Ectodermal cell (in vitro differentiated cells): ENCODE results near the gene AHNAK.

Experiments
- H3K27ac ChIP-seq: 2 replicates; pipeline ENCODE4 v1.7.0; 2013; ENCODE audit warnings: mild to moderate bottlenecking, low read depth, low read length; ENCODE audit not compliant: insufficient read depth, poor library complexity, severe bottlenecking
- H3K27me3 ChIP-seq: 2 replicates; pipeline ENCODE4 v1.7.0; 2013; ENCODE audit warnings: mild to moderate bottlenecking, low read length; ENCODE audit not compliant: insufficient read depth, control insufficient read depth, poor library complexity, severe bottlenecking
- H3K36me3 ChIP-seq: one replicate; pipeline ENCODE4 v1.7.0; 2013; ENCODE audit warnings: low read length; ENCODE audit not compliant: control insufficient read depth, insufficient read depth
- H3K4me1 ChIP-seq: one replicate; pipeline ENCODE4 v1.7.0; 2013; ENCODE audit warnings: low read length; ENCODE audit not compliant: control insufficient read depth, insufficient read depth
- H3K4me3 ChIP-seq: 2 replicates; pipeline ENCODE4 v1.7.0; 2013; ENCODE audit warnings: low read depth, low read length, control low read depth; ENCODE audit not compliant: insufficient read depth
- H3K9me3 ChIP-seq: 2 replicates; pipeline ENCODE4 v1.7.0; 2013; ENCODE audit warnings: mild to moderate bottlenecking, low read length, moderate library complexity; ENCODE audit not compliant: control insufficient read depth
- WGBS, 2 experiments: methylation state at CpG; one replicate each; pipeline ENCODE4 v1.1.7; 2013; ENCODE audit warnings: missing lambda C conversion rate in 2 of 2; 5-methylcytosine and 5-hydroxymethylcytosine counted together

The AHNAK gene

DNA sequence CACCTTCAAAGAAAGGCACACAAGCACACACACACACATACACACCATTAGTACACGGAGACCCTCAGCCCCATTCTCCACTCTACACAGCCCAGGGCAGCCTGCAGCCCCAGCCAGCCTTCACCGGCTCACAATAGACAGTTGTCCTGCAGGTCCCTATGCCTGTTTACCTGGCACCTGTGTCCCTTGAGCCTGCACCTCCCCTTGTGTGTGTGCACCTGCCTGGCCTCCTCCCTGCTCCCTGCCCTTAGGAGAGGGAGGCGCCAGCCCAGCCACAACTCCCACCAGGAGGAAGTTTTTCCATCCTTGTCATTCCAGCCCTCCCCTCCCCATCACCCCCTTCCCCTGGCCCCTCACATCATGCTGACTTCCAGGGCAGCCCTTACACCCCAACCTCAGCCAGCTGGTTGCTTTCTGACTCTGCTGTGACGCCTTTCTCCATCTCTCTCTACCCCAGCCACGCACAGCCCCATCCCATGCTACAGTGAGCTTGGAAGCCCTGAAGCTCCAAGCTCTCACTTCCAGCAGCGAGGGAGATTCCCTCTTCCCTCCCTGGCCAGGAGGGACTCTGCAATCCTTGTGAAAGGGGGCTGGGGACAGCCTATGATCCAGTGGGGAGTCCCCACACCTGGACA, 4.4 kb downstream of the AHNAK start:
- WGBS, 2 experiments: 61 to 62% methylated on average over 6 of the region's 6 CpGs
- Histone ChIP-seq H3K27ac (no peak overlapping the region), H3K36me3 (no peaks in the 10 kb centered on the region), H3K9me3 (no peaks in the 10 kb centered on the region), H3K27me3 (peaks cover 42% of the 10 kb centered on the region), H3K4me3 (peak overlapping the region; percentile 19), H3K4me1 (peaks cover 38% of the 10 kb centered on the region)

DNA sequence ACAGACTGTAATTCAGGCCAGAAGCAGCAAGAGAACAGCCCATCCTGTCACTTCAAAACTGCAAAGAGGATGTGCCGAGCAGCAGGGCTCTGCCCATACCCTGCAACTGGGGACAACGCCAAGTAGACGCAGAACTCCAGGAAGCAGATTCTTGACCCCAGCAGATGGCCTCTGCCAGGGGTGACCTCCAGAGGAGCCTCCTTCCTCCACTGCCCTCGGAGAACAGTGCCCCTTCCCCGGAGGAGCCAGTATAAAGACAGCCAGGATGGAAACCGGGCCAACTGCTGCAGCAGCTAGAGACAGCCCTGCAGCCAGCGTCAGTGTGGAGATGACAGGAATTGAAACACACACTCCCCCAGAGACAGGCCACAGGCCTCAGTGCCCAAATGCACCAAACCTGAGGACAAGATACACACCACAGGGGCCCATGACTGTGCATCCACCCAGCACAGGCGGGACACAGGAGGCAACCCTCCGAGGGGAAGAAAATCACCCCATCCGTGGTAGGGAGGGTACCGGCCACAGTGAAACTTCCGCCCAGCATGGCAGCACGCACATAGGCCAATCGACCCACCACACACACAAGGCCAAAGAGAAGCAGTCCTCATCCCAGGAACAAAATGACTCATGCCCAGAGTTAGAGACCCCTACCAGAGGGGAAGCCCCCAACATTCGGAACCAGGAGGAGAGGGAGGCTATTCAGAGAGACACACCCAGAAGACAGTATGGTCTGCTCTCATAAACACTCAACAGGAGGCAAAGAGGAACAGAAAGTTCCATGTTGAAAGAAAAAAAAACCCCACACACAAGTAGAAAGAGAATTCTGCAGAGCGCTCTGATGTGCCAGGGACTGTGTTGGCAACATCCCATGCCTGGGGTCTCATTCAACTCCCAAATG, 5.6 kb downstream of the AHNAK start:
- no peak overlapping the region for H3K4me3 ChIP-seq
- no peaks in the 10 kb centered on the region for H3K9me3 ChIP-seq
- peaks cover 33% of the 10 kb centered on the region for H3K27me3 ChIP-seq
- H3K27ac ChIP-seq: no peak overlapping the region
- H3K4me1 ChIP-seq: peaks cover 35% of the 10 kb centered on the region
- WGBS, 2 experiments: 88 to 91% methylated on average over 16 of the region's 16 CpGs
- H3K36me3 ChIP-seq: no peaks in the 10 kb centered on the region

DNA sequence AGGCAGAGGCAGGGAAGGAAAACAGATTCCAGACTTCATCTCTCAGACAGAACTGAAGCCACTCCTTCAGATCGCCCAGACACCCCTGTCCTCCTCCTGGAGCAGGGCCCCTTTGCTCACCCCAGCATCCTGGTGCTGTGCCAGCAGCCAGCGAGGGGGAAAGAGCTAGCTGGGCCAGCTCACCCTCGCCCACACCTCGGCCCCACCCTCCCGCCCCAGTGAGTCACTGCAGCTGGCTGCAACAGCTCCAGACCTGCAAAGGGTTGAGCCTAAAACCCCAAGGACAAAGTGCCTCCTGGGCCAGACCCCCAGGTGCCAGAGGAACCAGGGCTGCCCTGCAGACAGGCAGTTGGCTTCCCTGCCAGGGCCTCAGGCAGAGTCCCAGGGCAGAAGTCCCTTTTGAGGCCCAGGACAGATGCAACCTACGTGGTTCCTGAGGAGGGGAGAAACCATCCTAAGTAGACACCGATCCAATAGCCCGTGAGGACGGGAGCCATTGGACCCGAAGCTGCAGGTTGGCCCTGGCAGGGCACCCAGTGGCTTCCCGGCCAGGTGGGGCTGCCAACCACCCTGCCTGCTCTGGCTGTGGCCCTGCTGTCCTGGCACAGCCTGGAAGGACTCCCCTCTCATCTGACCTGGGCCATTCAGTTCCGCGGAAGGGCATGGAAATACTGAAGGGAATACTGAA, 7.2 kb downstream of the AHNAK start:
- H3K4me3 ChIP-seq: no peak overlapping the region
- peaks cover 6% of the 10 kb centered on the region for H3K36me3 ChIP-seq
- H3K27ac ChIP-seq: no peak overlapping the region
- no peaks in the 10 kb centered on the region for H3K9me3 ChIP-seq
- H3K4me1 ChIP-seq: peaks cover 35% of the 10 kb centered on the region
- 87 to 88% methylated on average over 13 of the region's 13 CpGs for WGBS, 2 experiments
- peaks cover 16% of the 10 kb centered on the region for H3K27me3 ChIP-seq

DNA sequence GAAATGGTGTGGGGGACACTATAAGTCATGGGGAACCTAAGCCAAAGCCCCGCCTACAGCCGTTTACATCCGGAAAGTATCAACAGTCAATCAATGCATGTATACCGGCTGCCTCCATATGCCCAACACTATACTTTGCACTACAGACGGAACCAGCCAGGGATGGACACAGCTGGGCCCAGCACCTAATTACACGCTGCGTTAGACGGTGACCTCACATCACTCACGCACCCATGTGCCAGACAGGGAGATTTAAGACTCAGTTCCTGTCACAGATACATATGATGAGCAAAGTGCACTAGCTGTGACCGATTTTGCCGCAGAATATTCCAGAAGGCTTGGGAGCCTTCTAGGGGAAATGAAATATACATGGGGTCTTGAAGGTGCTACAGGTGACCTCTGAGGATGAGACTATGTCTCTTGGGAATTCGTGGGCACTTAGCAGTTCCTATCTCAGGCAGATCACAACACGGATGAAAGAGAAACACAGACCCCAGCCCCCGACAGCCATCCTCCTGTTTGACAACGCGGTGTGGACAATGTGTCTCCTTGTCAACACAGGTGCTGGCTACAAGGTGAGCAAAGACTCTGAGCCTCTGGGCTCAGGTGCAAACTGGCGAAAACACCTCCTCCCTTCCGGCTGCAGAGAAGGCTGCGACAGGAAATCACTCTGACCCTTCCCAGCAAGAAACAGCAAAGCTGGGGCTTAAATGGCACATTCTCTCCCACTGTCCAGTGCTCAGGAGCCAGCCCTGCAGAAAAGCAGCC, 8.0 kb downstream of the AHNAK start:
- H3K4me1 ChIP-seq: peaks cover 29% of the 10 kb centered on the region
- peaks cover 9% of the 10 kb centered on the region for H3K27me3 ChIP-seq
- WGBS, 2 experiments: 93 to 94% methylated on average over 19 of the region's 19 CpGs
- H3K9me3 ChIP-seq: no peaks in the 10 kb centered on the region
- H3K36me3 ChIP-seq: peaks cover 13% of the 10 kb centered on the region
- H3K4me3 ChIP-seq: no peak overlapping the region
- no peak overlapping the region for H3K27ac ChIP-seq

DNA sequence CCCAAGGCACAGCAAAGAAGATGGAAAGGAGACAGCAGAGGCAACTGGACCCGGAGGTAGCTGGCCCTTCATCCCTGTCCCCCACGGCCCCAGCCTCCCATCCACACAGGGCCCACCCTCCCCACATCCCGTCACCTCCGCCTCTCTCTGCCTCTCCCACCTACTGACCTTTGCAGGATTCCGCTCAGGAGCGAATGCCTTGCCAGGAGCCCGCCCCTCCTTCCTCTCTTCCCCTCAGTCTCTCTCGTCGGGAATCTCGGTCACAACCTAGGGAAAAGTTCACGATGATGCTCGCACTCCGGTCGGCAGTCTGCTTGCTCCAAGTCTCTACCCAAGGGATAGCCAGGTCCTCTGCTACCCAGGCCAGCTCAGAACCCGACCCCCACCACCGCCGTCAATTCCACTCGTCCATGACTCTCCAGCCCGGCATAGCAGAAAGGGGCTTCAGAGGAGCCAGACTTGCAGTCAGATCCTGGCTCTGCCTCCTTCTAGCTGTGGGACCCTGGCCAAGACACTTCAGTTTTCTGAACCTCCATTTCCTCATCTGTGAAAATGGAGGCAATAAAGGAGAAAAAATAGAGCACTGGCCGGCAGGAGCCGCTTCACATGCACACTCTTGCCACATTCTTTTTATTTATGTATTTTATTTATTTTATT, 10.2 kb downstream of the AHNAK start:
- Histone ChIP-seq H3K36me3 (peaks cover 34% of the 10 kb centered on the region), H3K27ac (no peak overlapping the region), H3K4me3 (no peak overlapping the region), H3K27me3 (no peaks in the 10 kb centered on the region), H3K4me1 (peaks cover 9% of the 10 kb centered on the region), H3K9me3 (no peaks in the 10 kb centered on the region)
- 83 to 85% methylated on average over 19 of the region's 21 CpGs for WGBS, 2 experiments

DNA sequence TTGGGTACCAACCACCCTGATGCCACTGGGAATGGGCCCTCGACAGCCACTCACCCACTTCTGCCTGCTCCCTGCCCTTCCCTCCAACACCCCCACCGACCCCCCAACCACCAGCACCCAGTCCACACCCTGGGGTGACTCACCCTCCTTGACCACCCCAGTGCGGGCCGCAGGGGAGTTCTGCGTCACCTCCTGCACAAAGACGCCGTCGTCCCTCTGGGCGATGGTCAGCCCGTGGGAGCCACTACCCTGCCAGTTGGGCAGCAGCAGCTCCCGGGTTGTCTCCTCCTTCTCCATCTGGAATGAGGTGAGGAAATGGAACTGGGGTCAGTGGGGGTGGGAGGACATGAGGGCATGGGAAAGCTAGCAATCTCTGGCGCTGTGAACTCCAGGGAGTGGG, 10.8 kb downstream of the AHNAK start:
- peaks cover 3% of the 10 kb centered on the region for H3K4me1 ChIP-seq
- no peaks in the 10 kb centered on the region for H3K9me3 ChIP-seq
- no peaks in the 10 kb centered on the region for H3K27me3 ChIP-seq
- H3K4me3 ChIP-seq: no peak overlapping the region
- WGBS, 2 experiments: 95 to 96% methylated on average over 12 of the region's 12 CpGs
- no peak overlapping the region for H3K27ac ChIP-seq
- H3K36me3 ChIP-seq: peaks cover 40% of the 10 kb centered on the region

DNA sequence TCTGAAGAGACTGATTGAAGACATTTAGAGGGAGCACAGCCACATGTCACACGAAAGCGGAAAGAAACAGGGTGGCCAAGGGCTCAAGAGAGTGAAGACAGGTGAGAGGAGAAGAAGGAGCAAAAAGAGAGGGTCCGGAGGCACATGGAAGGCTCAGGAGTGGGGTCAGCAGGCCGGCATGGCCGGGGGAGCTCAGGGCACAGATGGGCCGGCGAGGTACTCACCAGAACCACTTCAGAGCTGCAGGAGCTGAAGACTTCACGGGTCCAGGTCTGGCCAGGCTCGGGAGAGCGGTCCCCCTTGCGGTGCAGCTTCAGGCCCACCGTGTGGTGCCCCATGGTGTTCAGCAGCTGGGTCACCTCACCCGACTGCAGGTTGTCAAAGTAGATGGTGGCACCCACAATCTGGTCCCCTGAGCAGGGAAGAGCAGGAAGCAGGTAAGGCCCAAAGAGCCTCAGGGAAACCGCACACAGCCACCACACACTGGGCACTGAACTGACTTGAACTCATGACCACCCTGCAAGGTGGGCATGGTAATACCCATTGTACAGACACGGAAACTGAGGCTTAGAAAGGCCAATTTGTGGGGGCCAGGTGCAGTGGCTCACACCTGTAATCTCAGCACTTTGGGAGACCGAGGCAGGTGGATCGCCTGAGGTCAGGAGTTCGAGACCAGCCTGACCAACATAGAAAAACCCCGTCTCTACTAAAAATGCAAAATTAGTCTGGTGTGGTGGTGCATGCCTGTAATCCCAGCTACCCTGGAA, 11.6 kb downstream of the AHNAK start:
- Histone ChIP-seq H3K36me3 (peaks cover 42% of the 10 kb centered on the region), H3K27ac (no peak overlapping the region)
- WGBS, 2 experiments: 94 to 95% methylated on average over 19 of the region's 19 CpGs

DNA sequence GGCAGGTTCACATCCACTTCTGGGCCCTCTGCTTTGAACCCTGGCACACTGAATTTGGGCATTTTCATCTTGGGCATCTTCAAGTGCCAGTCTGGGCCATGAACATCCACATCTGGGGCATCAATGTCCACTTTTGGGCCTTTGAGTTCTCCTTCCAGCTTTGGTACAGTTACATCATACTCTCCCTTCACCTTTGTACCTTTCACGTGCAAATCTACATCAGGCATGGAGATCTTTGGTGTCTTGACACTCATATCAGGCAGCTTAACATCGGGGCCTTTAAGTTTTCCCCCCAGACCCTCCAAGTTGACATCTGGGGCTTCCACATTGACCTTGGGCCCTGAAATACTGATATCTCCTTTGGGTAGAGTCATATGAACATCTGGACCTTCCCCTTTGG, 14.5 kb downstream of the AHNAK start:
- Histone ChIP-seq H3K36me3 (peaks cover 42% of the 10 kb centered on the region), H3K27ac (no peak overlapping the region), H3K4me3 (no peak overlapping the region), H3K9me3 (no peaks in the 10 kb centered on the region), H3K4me1 (no peaks in the 10 kb centered on the region), H3K27me3 (no peaks in the 10 kb centered on the region)
- 92 to 98% methylated on average over 2 of the region's 2 CpGs for WGBS, 2 experiments

More for the DNA sequence above, 11.6 kb downstream of the AHNAK start:
- Histone ChIP-seq H3K9me3 (no peaks in the 10 kb centered on the region), H3K4me3 (no peak overlapping the region), H3K4me1 (no peaks in the 10 kb centered on the region), H3K27me3 (no peaks in the 10 kb centered on the region)
